Measurements from ENCODE around the gene FBXL12. TPM values are rescaled to one million over a fixed set of nuclear protein-coding genes. Genes with fewer than 3 reads are reported as not detected.

Gene FBXL12
- total RNA-seq, 1 donor from 2014 or later = 4.5 TPM

GRCh38 chr19:9835507-9835949 lies 16.6 kb upstream of the FBXL12 start:
- Histone ChIP-seq H3K27me3 (ENCODE audit: control insufficient read depth, insufficient read depth, low read length) (no peaks in the 10 kb centered on the region), H3K4me3 (ENCODE audit: low read depth, low read length) (peak overlapping the region; percentile 87), H3K36me3 (ENCODE audit: control insufficient read depth, insufficient read depth, low read length) (peaks cover 10% of the 10 kb centered on the region)
- DNase-seq (ENCODE audit: low read depth) (no peak), FAIRE-seq (no peak)
- TF ChIP-seq CTCF (IDR thresholded peaks at IDR 0.05; ENCODE audit: insufficient read depth, low read length, severe bottlenecking) = no peak

GRCh38 chr19:9834726-9835506 lies 16.0 kb upstream of the FBXL12 start, which contains the start of gene PIN1:
Gene PIN1 (plus strand): TSS chr19:9835318. CDS start chr19:9835345, 27 bp downstream.
- TF ChIP-seq CTCF (IDR thresholded peaks at IDR 0.05; ENCODE audit: insufficient read depth, low read length, severe bottlenecking) = peak; percentile 66
- DNase-seq (ENCODE audit: low read depth) (peak; percentile 92), FAIRE-seq (no peak)
- H3K4me3 ChIP-seq (ENCODE audit: low read depth, low read length) = peak within 1 kb of the TSS; percentile 87
- H3K27me3 ChIP-seq (ENCODE audit: control insufficient read depth, insufficient read depth, low read length) = no peaks in the 10 kb centered on the region
- H3K36me3 ChIP-seq (ENCODE audit: control insufficient read depth, insufficient read depth, low read length) = peaks cover 9% of the 10 kb centered on the region

- Histone ChIP-seq H3K36me3 (ENCODE audit: control insufficient read depth, insufficient read depth, low read length) (peaks cover 7% of the 10 kb centered on the region), H3K4me3 (ENCODE audit: low read depth, low read length) (peak overlapping the region; percentile 87), H3K27me3 (ENCODE audit: control insufficient read depth, insufficient read depth, low read length) (no peaks in the 10 kb centered on the region)
- DNase-seq (ENCODE audit: low read depth) (no peak), FAIRE-seq (no peak)
- TF ChIP-seq CTCF (IDR thresholded peaks at IDR 0.05; ENCODE audit: insufficient read depth, low read length, severe bottlenecking) = no peak
Measured at GRCh38 chr19:9834307-9834725, 15.4 kb upstream of the FBXL12 start.

- H3K27me3 ChIP-seq (ENCODE audit: control insufficient read depth, insufficient read depth, low read length) = no peaks in the 10 kb centered on the region
- TF ChIP-seq CTCF (IDR thresholded peaks at IDR 0.05; ENCODE audit: insufficient read depth, low read length, severe bottlenecking) = no peak
- DNase-seq (ENCODE audit: low read depth) (no peak), FAIRE-seq (no peak)
- H3K4me3 ChIP-seq (ENCODE audit: low read depth, low read length) = peak overlapping the region; percentile 83
- no peaks in the 10 kb centered on the region for H3K36me3 ChIP-seq (ENCODE audit: control insufficient read depth, insufficient read depth, low read length)
Measured at GRCh38 chr19:9828551-9829063, 9.7 kb upstream of the FBXL12 start.

- peak within 1 kb of the TSS; percentile 83 for H3K4me3 ChIP-seq (ENCODE audit: low read depth, low read length)
- no peak for FAIRE-seq
- TF ChIP-seq CTCF (IDR thresholded peaks at IDR 0.05; ENCODE audit: insufficient read depth, low read length, severe bottlenecking) = no peak
- H3K36me3 ChIP-seq (ENCODE audit: control insufficient read depth, insufficient read depth, low read length) = no peaks in the 10 kb centered on the region
- DNase-seq (ENCODE audit: low read depth) = peak; percentile 83
- H3K27me3 ChIP-seq (ENCODE audit: control insufficient read depth, insufficient read depth, low read length) = no peaks in the 10 kb centered on the region
Measured at GRCh38 chr19:9827289-9828238, 8.7 kb upstream of the FBXL12 start, which contains the start of gene UBL5. Gene UBL5 (plus strand): TSS chr19:9827918. CDS start chr19:9828338, 420 bp downstream.
